ENCODE measurements around the gene ITGAE. TPM values are rescaled to one million over a fixed set of nuclear protein-coding genes. Genes with fewer than 3 reads are reported as not detected.

ITGAE gene
- total RNA-seq, 1 donor: 37.1 TPM

- no peak for TF ChIP-seq CTCF (IDR thresholded peaks at IDR 0.05; ENCODE audit: insufficient read depth, low read depth, low read length)
These were observed 17.0 kb upstream of the ITGAE start for GRCh38 chr17:3817851-3818605.

GRCh38 chr17:3815925-3816324, 14.9 kb upstream of the ITGAE start:
- H3K4me3 ChIP-seq (ENCODE audit: low read depth, low read length): no peak overlapping the region
- TF ChIP-seq CTCF (IDR thresholded peaks at IDR 0.05; ENCODE audit: insufficient read depth, low read depth, low read length): no peak
- no peak for DNase-seq (ENCODE audit: low read depth)

More at GRCh38 chr17:3817851-3818605, 17.0 kb upstream of the ITGAE start:
- H3K4me3 ChIP-seq (ENCODE audit: low read depth, low read length): no peak overlapping the region
- no peak for DNase-seq (ENCODE audit: low read depth)

- DNase-seq (ENCODE audit: low read depth): no peak
- TF ChIP-seq CTCF (IDR thresholded peaks at IDR 0.05; ENCODE audit: insufficient read depth, low read depth, low read length): no peak
- H3K4me3 ChIP-seq (ENCODE audit: low read depth, low read length): no peak overlapping the region
These were observed 14.1 kb upstream of the ITGAE start for GRCh38 chr17:3815122-3815521.

GRCh38 chr17:3814361-3814760, 13.4 kb upstream of the ITGAE start:
- no peak for DNase-seq (ENCODE audit: low read depth)
- TF ChIP-seq CTCF (IDR thresholded peaks at IDR 0.05; ENCODE audit: insufficient read depth, low read depth, low read length): no peak
- no peak overlapping the region for H3K4me3 ChIP-seq (ENCODE audit: low read depth, low read length)

GRCh38 chr17:3813171-3813570, 12.2 kb upstream of the ITGAE start:
- no peak for TF ChIP-seq CTCF (IDR thresholded peaks at IDR 0.05; ENCODE audit: insufficient read depth, low read depth, low read length)
- no peak for DNase-seq (ENCODE audit: low read depth)
- H3K4me3 ChIP-seq (ENCODE audit: low read depth, low read length): no peak overlapping the region

GRCh38 chr17:3812771-3813170, 11.8 kb upstream of the ITGAE start:
- DNase-seq (ENCODE audit: low read depth): no peak
- TF ChIP-seq CTCF (IDR thresholded peaks at IDR 0.05; ENCODE audit: insufficient read depth, low read depth, low read length): no peak
- H3K4me3 ChIP-seq (ENCODE audit: low read depth, low read length): no peak overlapping the region

- no peak for DNase-seq (ENCODE audit: low read depth)
- H3K4me3 ChIP-seq (ENCODE audit: low read depth, low read length): no peak overlapping the region
- TF ChIP-seq CTCF (IDR thresholded peaks at IDR 0.05; ENCODE audit: insufficient read depth, low read depth, low read length): no peak
These were observed 11.3 kb upstream of the ITGAE start for GRCh38 chr17:3812284-3812683.
